Measurements from ENCODE around the gene LRCH1.

LRCH1 gene

GRCh38 chr13:46617229-46617721 lies 64.3 kb downstream of the LRCH1 start:
- DNase-seq: no peak

DNA sequence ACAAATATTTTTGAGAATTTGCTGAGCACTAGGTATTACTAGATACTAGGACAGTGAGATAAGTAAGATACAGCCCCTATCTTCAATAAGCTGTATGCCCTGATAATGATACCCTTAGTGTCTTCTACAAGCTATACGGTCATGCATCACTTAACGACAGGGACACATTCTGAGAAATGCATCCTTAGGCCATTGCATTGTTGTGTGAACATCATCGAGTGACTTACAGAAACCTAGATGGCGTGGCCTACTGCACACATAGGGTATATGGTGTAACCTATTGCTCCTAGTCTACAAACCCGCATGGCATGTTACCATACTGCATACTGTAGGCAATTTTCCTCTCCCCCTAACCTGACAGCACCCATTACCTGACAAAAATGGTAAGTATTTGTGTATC lies 64.9 kb downstream of the LRCH1 start:
- DNase-seq: no peak

DNA sequence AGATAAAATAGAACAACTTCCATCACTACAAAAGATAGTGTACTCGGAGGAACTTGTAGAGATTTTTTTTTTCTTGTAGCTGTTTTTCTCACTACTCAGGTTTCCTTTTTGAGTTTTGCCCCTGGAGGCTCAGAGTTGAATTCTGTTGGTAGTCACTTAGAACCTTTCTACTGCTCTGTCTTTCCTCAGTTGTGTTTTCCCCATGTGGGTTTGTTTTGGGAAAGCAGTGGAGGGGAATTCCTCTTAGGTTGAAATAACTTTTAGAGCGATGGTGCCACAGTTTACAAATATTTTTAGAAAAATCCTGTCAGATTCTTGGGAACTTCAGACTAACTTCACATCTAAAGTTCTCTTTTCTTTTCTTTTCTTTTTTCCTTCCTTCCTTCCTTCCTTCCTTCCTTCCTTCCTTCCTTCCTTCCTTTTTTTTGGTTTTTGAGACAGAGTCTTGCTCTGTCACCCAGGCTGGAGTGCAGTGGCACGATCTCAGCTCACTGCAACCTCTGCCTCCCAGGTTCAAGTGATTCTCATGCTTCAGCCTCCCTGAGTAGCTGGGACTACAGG lies 65.8 kb downstream of the LRCH1 start:
- DNase-seq: no peak

GRCh38 chr13:46620029-46620428 lies 67.1 kb downstream of the LRCH1 start:
- no peak for DNase-seq

DNA sequence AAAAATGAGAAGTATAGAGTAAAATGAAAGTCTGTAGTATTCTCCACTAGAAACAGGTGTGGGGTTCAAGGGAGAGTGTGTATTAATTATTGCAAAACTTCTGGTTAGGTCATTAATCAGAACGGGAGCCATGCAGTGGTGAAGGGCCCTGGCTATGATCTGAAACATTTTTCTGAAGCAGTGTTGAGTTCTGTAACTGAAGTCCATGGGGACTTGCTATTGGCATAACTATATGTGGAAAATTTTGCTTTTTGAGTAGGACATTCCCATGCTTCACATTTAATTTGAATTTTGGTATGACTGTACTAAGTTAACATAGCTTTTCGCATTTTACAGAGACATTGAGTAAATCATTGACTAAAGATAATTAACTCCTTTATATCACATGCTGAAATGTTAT lies 67.5 kb downstream of the LRCH1 start:
- DNase-seq: no peak

DNA sequence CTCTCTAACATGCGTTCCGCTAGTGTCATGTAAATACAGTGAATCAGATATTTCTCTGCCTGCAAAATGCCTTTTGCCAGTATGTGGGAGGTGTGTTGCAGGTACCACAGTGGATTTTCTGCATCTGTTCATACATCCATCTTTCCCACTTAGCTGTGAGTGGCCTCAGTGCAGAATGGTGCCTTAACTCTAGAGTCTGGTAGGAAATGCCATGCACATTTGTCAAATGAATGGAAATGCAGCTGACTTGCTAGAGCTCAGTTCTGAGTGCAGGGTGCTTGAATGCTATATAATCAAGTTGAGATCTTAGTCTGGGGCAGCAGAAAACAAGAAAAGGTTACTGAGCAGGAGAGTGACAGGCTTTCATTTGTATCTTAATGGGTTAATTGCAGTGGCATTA lies 68.2 kb downstream of the LRCH1 start:
- DNase-seq: no peak

GRCh38 chr13:46621792-46622629 lies 69.0 kb downstream of the LRCH1 start:
- no peak for DNase-seq

- no peak for DNase-seq
These were observed 69.8 kb downstream of the LRCH1 start for GRCh38 chr13:46622630-46623256.

DNA sequence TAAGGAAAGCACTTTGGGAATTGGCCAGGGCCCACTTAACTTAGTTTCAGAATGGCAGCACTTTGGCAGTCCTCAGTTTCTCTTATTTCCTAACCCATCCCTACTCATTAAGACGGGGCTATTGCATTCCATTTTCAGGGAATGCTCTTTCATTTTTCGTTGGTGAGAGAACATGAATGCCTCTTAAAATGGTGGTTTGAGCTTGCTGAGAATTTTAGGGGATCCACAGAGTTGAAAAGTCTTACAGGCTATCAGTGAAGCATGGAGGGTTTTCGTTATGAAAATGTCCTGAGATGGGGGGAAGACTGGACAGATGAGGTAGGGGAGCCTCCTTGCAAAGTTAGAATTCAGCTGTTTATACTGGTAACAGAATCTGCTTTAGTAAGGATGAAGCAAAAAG lies 71.4 kb downstream of the LRCH1 start:
- DNase-seq: no peak

- DNase-seq: no peak
These were observed 71.9 kb downstream of the LRCH1 start for GRCh38 chr13:46624821-46625220.

- no peak for DNase-seq
These were observed 74.5 kb downstream of the LRCH1 start for GRCh38 chr13:46627462-46627861.

DNA sequence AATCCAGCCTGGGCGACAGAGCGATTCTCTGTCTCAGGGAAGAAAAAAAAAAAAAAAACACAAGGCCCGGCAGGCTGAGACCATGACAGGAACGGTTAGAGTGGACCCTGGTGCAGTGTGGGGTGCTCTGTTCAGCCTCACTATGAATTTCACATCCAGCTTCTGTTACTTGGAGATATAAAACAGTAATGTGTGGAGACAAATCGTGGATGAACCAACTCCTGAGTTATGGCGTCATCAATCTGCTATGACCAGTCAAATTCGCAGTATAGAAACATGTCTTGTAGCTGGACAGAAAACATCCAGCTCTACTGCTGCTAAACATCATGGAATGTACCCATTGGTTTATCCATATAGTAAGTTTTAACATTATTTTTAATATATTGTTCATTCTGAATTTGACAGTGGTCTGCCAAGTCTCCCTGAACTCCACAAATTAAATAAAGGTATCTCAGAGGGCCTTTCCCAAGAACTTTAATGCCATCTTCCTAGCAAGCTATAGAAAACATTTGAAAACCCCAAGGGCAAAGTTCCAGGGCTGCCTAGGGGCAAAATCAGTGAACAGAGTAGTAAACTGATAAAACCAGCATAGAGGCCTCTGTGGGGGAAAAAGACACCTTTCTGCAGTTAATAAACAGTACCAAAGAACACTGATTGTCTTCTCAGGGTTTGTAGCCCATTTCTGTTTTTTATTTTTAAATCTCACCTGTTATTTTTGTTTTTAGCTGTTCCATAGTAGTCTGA lies 75.8 kb downstream of the LRCH1 start:
- no peak for DNase-seq

DNA sequence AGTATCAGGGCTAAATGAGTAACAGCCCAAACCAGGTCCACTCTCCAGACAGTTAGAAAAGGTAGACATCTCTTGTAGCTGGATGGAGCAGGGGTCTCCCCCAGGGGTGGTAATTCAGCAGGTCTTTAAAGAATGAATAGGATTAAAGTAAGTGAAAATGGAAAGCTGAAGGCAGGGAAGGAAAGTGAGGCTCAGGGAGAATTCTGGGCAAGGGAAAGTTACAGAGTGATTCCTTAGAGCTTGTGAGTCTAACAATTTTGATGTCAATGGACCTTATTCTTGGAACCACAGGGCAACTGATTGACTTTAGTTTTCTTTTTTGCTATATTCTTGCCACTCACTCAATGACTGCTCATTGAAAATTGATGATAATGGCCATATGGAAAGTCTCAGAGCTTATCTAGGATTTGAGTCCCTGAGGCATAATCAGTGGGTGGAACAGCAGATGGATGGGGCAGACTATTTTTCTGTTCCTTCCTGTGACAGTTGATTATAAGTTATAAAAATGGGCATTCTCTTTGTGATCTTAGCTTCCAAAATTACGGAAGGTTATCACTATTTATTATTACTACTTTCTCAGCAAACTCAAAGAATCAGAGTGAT lies 76.9 kb downstream of the LRCH1 start:
- no peak for DNase-seq

- DNase-seq: no peak
These were observed 77.6 kb downstream of the LRCH1 start for GRCh38 chr13:46630431-46631178.

DNA sequence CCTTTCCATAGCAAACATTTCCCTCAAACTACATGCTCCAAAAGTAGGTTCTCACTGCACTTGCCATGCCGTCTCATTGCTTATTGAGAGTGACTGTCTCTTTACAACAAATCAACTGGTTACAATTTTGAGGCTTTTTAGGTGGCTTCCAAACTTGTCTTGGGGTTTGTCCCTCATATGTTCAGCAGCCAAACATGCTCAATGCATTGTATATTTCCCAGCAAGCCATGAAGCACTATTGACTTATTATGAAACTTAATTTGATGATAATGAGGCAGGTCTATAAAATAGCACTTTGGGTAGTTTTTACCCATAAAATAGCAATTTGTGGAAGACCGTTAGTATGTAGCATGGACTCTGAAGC lies 78.2 kb downstream of the LRCH1 start:
- DNase-seq: no peak

DNA sequence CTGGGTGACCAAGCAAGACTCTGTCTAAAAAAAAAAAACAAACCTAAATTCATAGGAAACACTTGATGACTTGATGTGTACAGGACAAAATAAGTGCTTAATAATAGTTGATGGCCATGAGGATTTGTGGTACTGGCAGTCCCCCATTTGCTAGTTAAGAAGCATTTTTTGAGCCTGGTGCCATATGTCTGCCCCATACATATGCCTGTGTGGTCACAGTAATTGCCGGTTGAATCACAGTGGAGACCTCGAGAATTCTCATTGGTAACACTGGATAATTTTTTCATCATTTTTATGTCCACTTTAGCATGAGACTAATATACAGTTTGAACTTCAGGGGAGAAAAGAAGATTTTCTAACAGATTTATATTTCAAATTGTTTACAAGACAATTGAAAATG lies 79.2 kb downstream of the LRCH1 start:
- no peak for DNase-seq

GRCh38 chr13:46633416-46633815 lies 80.4 kb downstream of the LRCH1 start:
- no peak for DNase-seq

GRCh38 chr13:46636451-46636850 lies 83.5 kb downstream of the LRCH1 start:
- DNase-seq: no peak

DNA sequence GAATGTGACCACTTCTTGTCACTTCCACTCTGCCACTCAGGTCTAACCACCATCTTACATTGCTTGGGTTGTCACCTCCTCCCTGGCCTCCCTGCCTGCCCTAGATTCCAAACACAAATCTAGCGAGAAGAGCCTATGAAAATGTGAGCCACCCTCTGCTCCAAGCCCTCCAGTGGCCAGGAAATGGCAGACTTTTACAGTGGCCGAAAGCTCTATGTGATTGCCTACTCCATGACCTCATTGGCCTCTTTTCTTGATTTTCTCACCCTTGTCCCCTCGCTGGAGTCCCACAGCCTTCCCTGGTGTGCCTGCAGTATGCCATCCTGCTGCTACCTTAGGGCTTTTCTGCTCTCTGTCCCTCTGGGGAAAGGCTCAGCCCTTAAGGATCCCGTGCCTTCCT lies 84.2 kb downstream of the LRCH1 start:
- no peak for DNase-seq

DNA sequence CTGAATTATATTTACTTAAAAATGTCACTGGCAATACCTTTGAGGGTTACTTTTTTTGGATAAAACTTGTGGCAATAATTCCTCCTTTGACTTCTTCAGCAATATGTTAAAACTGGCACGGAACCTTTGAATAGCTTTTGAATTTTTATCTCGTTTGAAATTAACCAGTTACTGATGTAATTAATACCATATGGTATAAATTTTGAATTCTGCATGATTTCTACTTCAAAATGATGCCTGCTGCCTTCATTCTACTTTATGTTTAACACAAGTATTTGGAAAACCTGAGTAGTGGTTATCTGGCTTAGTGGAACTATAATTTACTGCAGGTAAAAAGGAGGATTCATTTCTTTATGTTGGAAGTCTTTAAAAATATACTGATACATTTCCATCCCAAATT lies 85.3 kb downstream of the LRCH1 start:
- no peak for DNase-seq

DNA sequence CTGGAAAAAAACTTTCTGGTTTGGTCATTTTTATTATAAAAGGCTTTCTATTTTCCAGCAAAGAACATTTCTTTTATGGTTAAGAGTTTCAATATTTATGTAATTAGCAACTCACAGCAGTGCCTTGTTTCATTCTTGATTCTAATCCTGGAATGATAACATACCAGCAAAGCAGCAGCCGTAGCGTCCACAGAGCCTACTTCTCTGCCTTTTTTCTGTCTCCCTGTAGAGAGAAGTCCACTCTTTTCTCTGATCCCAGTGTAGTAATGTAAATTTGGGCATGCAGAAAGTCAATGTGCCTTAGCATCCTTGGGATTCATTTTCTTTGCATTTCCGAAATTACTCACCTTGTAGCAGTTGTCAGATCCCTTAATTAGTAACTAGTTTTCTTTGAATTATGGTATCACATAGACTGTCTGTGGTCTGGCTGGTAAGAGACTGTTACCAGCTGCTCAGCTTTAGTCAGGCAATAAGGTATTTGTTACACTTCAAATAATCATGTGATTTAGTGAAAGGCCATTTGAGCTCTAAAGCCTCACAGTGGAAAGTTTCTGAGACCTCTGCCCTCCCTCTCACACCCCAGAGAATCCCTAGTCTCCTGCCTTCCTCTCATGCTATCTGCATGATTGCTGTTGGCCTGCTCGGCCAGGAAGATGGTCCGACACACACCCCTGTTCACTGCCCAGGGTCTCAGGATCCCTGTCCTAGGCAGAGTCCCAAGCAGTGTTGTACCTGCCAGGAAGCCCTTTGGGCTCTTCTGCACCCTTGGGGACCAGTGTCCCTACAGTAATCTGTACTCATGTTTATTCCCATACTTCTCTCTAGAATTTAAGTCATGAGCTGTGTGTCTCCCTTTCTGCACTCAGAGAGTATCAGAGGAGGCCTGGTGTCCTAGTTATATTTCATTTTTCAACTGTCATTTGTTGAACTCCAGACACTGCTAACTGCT lies 86.3 kb downstream of the LRCH1 start:
- no peak for DNase-seq

Data from effector CD4-positive, alpha-beta T cell (primary cell).